GM23338 (cell line): Measurements from ENCODE around the gene ARHGEF3. TPM values are rescaled to one million over a fixed set of nuclear protein-coding genes. Genes with fewer than 3 reads are reported as not detected.

ENCODE experiments used
- ATAC-seq: fragments of 200-7000 bp; cut with Tn5 transposase; 3 replicates; pipeline ENCODE4 v1.9.1; 2020
- DNase-seq: peaks from one replicate; pipeline ENCODE4 v3.0.0-alpha.2; 2015; ENCODE audit warnings: low spot score
- H2AFZ ChIP-seq: fragments of 200-600 bp; sonication (generic); 2 replicates; pipeline ENCODE4 v1.8.0; 2016; ENCODE audit warnings: antibody characterized with exemption, mild to moderate bottlenecking, moderate library complexity
- H3F3A ChIP-seq: fragments of 200-600 bp; sonication (generic); replicated peaks from 2 replicates; pipeline ENCODE4 v1.8.0; 2017; ENCODE audit warnings: antibody characterized with exemption, mixed run types, low read depth
- H3K27ac ChIP-seq: fragments of 200-600 bp; sonication (generic); 2 replicates; pipeline ENCODE4 v1.6.1; 2016; ENCODE audit warnings: low read depth
- H3K27me3 ChIP-seq: fragments of 200-600 bp; sonication (generic); 2 replicates; pipeline ENCODE4 v1.8.0; 2016; ENCODE audit warnings: mild to moderate bottlenecking, mixed run types, moderate library complexity; ENCODE audit not compliant: insufficient read depth
- H3K36me3 ChIP-seq: fragments of 200-600 bp; sonication (generic); 2 replicates; pipeline ENCODE4 v1.8.0; 2016; ENCODE audit warnings: mild to moderate bottlenecking; ENCODE audit not compliant: insufficient read depth
- H3K4me1 ChIP-seq: fragments of 200-600 bp; sonication (generic); 2 replicates; pipeline ENCODE4 v1.8.0; 2016; ENCODE audit warnings: mild to moderate bottlenecking, moderate library complexity; ENCODE audit not compliant: insufficient read depth
- H3K4me2 ChIP-seq: fragments of 200-600 bp; sonication (generic); 2 replicates; pipeline ENCODE4 v1.7.1; 2017; ENCODE audit warnings: mixed run types
- H3K4me3 ChIP-seq: fragments of 200-600 bp; sonication (generic); 2 replicates; pipeline ENCODE4 v1.6.1; 2016; ENCODE audit warnings: mixed run types
- H3K79me2 ChIP-seq: fragments of 200-600 bp; sonication (generic); replicated peaks from 2 replicates; pipeline ENCODE4 v1.8.0; 2017; ENCODE audit warnings: mild to moderate bottlenecking; ENCODE audit not compliant: insufficient read depth
- H3K9me2 ChIP-seq: fragments of 200-600 bp; sonication (generic); 2 replicates; pipeline ENCODE4 v1.8.0; 2017; ENCODE audit not compliant: insufficient read depth
- H4K20me1 ChIP-seq: fragments of 200-600 bp; sonication (generic); replicated peaks from 2 replicates; pipeline ENCODE4 v1.8.0; 2017; ENCODE audit warnings: mild to moderate bottlenecking; ENCODE audit not compliant: insufficient read depth
- H3K27ac Mint-ChIP-seq: 2 replicates; pipeline ENCODE4 v1.8.0; 2020; ENCODE audit warnings: inconsistent platforms, mild to moderate bottlenecking, moderate library complexity, mixed read lengths
- H3K27me3 Mint-ChIP-seq: 3 replicates; pipeline ENCODE4 v1.8.0; 2022; ENCODE audit warnings: low read depth, mild to moderate bottlenecking, moderate library complexity, mixed read lengths, inconsistent platforms; ENCODE audit not compliant: insufficient read depth, poor library complexity
- H3K36me3 Mint-ChIP-seq: 3 replicates; pipeline ENCODE4 v1.8.0; 2021; ENCODE audit warnings: low read depth, mild to moderate bottlenecking, inconsistent platforms, moderate library complexity, mixed read lengths
- H3K4me1 Mint-ChIP-seq: 3 replicates; pipeline ENCODE4 v1.8.0; 2020; ENCODE audit warnings: mild to moderate bottlenecking, inconsistent platforms, mixed read lengths
- H3K4me3 Mint-ChIP-seq: 3 replicates; pipeline ENCODE4 v1.8.0; 2021; ENCODE audit warnings: moderate library complexity, mild to moderate bottlenecking, inconsistent platforms, mixed read lengths
- H3K9me3 Mint-ChIP-seq: 3 replicates; pipeline ENCODE4 v1.8.0; 2020; ENCODE audit warnings: moderate library complexity, mild to moderate bottlenecking, inconsistent platforms, mixed read lengths
- CREB1 ChIP-seq: fragments of 250-450 bp; sonication (Bioruptor Pico); IDR thresholded peaks from 2 replicates; pipeline ENCODE4 v1.5.0; 2020; ENCODE audit warnings: low read depth, mild to moderate bottlenecking, moderate library complexity
- ETS1 ChIP-seq: IDR thresholded peaks from 2 replicates; pipeline ENCODE4 v1.6.1; 2016; ENCODE audit warnings: antibody characterized with exemption
- EZH2 ChIP-seq: fragments of 200-600 bp; sonication (generic); IDR thresholded peaks from one replicate; pipeline ENCODE4 v1.8.0; 2017; ENCODE audit warnings: antibody characterized with exemption, mild to moderate bottlenecking, low read depth; ENCODE audit not compliant: unreplicated experiment
- EZH2phosphoT487 ChIP-seq: fragments of 200-600 bp; sonication (generic); IDR thresholded peaks from one replicate; pipeline ENCODE4 v1.8.1; 2018; ENCODE audit warnings: antibody characterized with exemption; ENCODE audit not compliant: unreplicated experiment
- JUNB ChIP-seq: IDR thresholded peaks from one replicate; pipeline ENCODE4 v1.6.1; 2016; ENCODE audit warnings: antibody characterized with exemption; ENCODE audit not compliant: unreplicated experiment
- NANOG ChIP-seq: IDR thresholded peaks from 2 replicates; pipeline ENCODE4 v1.6.1; 2016; ENCODE audit warnings: antibody characterized with exemption, borderline replicate concordance
- POLR2AphosphoS5 ChIP-seq: IDR thresholded peaks from 2 replicates; pipeline ENCODE4 v1.6.1; 2016; ENCODE audit warnings: antibody characterized with exemption, low read depth
- STAT1 ChIP-seq: IDR thresholded peaks from one replicate; pipeline ENCODE4 v1.6.1; 2016; ENCODE audit warnings: antibody characterized with exemption; ENCODE audit not compliant: unreplicated experiment
- ZNF331 ChIP-seq: fragments of 250-450 bp; sonication (Bioruptor Pico); IDR thresholded peaks from 2 replicates; pipeline ENCODE4 v1.5.0; 2020; ENCODE audit warnings: low read depth, mild to moderate bottlenecking, moderate library complexity
- polyA plus RNA-seq: library from polyadenylated mRNA; unstranded; fragments of >200 nt; fragmentation: Nextera tagmentation; extraction: Ambion mirVana; gene quantifications from 2 replicates; pipeline ENCODE4 v1.2.1, GENCODE V29; 2016
- total RNA-seq: library from RNA; depleted of rRNA; stranded (reverse); fragments of >200 nt; shearing (Covaris generic); gene quantifications from 2 replicates; pipeline ENCODE4 v1.2.3, GENCODE V29; 2014
- TF ChIP-seq, protein P1 (sequence below): IDR thresholded peaks from one replicate; pipeline ENCODE4 v1.6.1; 2018; ENCODE audit warnings: antibody characterized with exemption; ENCODE audit not compliant: unreplicated experiment

The ARHGEF3 gene
- total and polyA plus RNA-seq, 2 experiments from 2014 or later, result 5.0 to 5.1 TPM

DNA sequence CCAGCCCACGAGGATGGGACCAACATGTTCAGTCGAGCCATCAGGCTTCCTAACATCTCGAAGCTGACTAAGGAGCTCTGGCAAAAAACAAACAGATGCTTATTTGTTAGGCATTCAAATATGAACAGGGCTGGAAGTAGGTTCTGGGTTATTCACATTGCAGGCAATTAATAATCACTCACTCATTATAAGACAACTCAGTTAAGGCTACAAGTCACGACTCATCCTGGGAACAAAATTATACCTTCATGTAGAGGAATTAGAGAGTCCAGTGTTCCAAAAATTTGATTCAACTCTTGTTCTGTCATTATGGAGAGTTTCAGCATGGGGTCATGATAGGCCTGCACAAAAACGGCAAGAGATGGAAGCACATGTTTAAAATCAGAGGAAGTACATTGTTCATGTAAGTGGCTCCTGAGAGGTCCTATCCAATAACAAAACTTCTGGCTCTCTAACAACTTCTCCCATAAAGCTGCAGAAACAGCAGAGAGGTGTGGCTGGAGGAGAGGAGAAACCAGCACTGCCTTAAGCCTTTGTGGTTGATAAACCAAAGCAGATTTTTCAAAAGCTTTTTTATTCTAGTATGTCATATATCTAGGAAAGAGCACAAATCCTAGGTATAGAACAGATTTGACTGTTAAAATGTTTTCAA is 50.6 kb downstream of the ARHGEF3 start:
- Mint-ChIP-seq H3K27me3 (no peaks in the 10 kb centered on the region), H3K36me3 (no peaks in the 10 kb centered on the region), H3K9me3 (no peaks in the 10 kb centered on the region), H3K4me1 (peaks cover 12% of the 10 kb centered on the region), H3K27ac (no peak overlapping the region), H3K4me3 (no peak overlapping the region)
- Histone ChIP-seq H2AFZ (no peak overlapping the region), H3K4me3 (no peak overlapping the region), H3K4me1 (peaks cover 4% of the 10 kb centered on the region; the same call in 1 of the 2 replicates), H3K27ac (no peak overlapping the region), H4K20me1 (no peaks in the 10 kb centered on the region), H3K4me2 (no peak overlapping the region), H3K36me3 (no peaks in the 10 kb centered on the region), H3F3A (no peaks in the 10 kb centered on the region), H3K79me2 (no peaks in the 10 kb centered on the region), H3K27me3 (no peaks in the 10 kb centered on the region), H3K9me2 (0 out of 2 replicates have a peak, but pooled peaks cover 5% of the 10 kb centered on the region)
- ATAC-seq, result no peak
- TF ChIP-seq EZH2phosphoT487 (no peak), POLR2AphosphoS5 (no peak), ZNF331 (CRISPR knock-in tag) (no peak)
- DNase-seq, result no peak

GRCh38 chr3:56748663-56749231 is 53.0 kb downstream of the ARHGEF3 start:
- Mint-ChIP-seq H3K9me3 (no peaks in the 10 kb centered on the region), H3K27ac (no peak overlapping the region), H3K36me3 (no peaks in the 10 kb centered on the region), H3K4me1 (peaks cover 12% of the 10 kb centered on the region), H3K4me3 (no peak overlapping the region), H3K27me3 (no peaks in the 10 kb centered on the region)
- H2AFZ ChIP-seq, result no peak overlapping the region
- no peaks in the 10 kb centered on the region for H3K27me3 ChIP-seq
- peaks cover 4% of the 10 kb centered on the region; the same call in 1 of the 2 replicates for H3K4me1 ChIP-seq
- H3K36me3 ChIP-seq, result no peaks in the 10 kb centered on the region
- H3K4me2 ChIP-seq, result no peak overlapping the region
- ATAC-seq, result no peak
- DNase-seq, result no peak
- H3K27ac ChIP-seq, result no peak overlapping the region
- no peak overlapping the region for H3K4me3 ChIP-seq
- H4K20me1 ChIP-seq, result no peaks in the 10 kb centered on the region
- 0 out of 2 replicates have a peak, but pooled peaks cover 5% of the 10 kb centered on the region for H3K9me2 ChIP-seq
- H3F3A ChIP-seq, result no peaks in the 10 kb centered on the region
- no peaks in the 10 kb centered on the region for H3K79me2 ChIP-seq
- TF ChIP-seq CREB1 (CRISPR knock-in tag) (no peak), STAT1 (no peak), JUNB (no peak), EZH2 (no peak), NANOG (no peak), ETS1 (no peak), EZH2phosphoT487 (no peak), POLR2AphosphoS5 (no peak)
- TF ChIP-seq, protein P1, sequence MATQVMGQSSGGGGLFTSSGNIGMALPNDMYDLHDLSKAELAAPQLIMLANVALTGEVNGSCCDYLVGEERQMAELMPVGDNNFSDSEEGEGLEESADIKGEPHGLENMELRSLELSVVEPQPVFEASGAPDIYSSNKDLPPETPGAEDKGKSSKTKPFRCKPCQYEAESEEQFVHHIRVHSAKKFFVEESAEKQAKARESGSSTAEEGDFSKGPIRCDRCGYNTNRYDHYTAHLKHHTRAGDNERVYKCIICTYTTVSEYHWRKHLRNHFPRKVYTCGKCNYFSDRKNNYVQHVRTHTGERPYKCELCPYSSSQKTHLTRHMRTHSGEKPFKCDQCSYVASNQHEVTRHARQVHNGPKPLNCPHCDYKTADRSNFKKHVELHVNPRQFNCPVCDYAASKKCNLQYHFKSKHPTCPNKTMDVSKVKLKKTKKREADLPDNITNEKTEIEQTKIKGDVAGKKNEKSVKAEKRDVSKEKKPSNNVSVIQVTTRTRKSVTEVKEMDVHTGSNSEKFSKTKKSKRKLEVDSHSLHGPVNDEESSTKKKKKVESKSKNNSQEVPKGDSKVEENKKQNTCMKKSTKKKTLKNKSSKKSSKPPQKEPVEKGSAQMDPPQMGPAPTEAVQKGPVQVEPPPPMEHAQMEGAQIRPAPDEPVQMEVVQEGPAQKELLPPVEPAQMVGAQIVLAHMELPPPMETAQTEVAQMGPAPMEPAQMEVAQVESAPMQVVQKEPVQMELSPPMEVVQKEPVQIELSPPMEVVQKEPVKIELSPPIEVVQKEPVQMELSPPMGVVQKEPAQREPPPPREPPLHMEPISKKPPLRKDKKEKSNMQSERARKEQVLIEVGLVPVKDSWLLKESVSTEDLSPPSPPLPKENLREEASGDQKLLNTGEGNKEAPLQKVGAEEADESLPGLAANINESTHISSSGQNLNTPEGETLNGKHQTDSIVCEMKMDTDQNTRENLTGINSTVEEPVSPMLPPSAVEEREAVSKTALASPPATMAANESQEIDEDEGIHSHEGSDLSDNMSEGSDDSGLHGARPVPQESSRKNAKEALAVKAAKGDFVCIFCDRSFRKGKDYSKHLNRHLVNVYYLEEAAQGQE, result no peak
